Femur (tissue), 1 donor: ENCODE results near the gene LAMA2.

ENCODE experiments used
- DNase-seq: peaks from one replicate; pipeline ENCODE4 v3.0.0-alpha.2; 2017

Gene LAMA2

DNA sequence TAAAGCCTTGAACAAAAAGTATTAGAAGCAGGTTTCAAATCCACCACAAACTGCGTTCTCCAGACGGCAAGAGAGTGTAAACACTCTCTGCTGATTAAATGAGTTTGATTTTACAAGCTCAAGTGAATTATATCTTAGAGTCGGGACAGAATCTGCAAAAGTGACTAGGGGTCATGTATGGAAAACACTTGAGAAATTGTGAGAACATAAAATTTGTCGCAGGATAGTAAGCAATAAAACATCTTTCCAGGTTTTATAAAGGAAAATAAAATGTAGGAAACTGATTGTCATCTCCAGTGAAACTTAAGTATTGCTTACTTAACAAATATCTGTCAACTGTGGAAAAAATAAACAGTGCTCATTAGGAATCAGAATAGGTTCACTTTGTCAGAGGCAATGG is 452.9 kb downstream of the LAMA2 start:
- no peak for DNase-seq

DNA sequence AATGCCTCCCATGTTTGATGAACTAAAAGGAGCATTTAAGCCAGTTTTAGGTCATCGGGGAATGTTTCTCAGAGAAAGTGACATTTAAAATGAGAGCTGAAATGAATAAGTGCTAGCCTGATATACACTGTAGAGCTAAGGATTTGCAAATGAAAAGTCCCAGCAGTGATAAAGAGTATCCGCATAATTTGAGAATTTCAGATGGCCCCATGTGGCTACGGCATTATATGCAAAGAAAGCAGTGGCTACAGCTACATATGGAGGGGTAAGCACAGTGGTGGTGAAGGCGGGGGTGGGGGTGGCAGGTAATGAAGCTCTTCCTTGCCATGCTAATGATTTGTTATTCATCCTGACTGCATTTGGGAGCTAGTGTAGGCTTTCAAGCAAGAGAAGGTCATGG is 455.7 kb downstream of the LAMA2 start:
- no peak for DNase-seq

DNA sequence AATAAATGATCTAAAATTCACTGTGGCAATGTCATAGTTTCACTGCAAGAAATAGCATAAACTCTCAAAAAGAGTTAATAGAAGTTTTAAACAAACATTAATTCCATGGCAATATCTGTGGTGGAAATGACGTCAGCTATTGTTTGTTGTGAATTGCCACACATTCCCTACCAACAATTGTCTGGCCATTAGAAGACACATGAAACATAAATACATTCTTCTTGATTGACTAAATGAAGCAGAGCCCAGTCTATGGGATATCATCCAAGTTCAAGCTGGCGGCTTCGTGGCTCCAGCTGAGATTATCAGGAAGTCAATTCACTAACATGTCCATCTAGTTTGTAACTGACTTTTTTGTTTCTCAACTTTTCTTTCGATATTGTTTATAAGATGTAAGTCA is 458.0 kb downstream of the LAMA2 start:
- DNase-seq: no peak

DNA sequence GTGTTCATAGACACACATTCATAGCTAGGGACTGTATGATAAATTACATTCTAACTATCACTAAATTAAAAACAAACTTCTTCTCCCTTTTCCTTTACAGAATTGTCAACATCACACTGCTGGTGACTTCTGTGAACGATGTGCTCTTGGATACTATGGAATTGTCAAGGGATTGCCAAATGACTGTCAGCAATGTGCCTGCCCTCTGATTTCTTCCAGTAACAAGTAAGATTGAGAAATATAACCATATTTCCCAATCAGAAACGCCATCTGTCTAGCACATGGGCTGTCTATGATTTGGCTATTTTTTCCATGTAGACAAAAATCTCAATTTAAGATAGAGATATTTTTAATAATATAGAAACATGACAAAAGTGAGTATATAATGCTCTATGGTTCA is 459.3 kb downstream of the LAMA2 start:
- DNase-seq: no peak

DNA sequence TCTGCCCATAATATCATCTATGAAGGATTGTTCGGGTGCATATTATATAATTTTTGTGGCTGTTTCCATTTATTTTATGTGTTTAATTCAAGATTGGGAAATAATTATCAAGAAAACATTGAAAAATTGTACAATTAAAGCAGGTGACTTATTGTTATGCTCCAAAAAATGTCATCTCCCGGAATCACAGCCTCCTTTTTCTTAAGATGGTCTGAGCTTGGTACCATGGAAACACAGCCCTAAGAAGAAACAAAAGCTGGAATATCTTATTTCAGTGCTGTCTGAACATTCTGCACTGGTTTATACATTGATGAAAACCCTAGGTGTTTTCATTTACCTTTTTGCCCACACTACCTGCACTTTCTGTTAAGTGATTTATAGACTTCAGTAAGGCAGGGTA is 459.9 kb downstream of the LAMA2 start:
- DNase-seq: no peak

DNA sequence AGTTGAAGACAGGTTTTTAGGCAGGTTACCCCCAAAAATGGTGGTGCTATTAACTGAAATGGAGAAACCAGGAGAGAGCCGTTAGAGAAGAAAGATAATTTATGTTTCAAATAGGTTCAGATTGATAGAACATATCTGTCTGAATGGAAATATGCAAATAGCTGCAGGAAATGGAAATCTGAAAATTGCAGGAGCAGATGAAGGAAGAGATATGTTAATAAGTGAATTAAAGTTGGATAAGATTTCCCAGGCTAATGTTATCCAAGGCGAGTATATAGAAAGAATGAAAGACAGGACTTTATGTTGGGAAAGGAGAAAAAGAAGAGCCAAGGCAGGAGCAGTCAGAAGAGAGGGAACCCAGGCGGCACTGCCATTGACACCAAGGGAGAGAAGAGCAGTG is 461.4 kb downstream of the LAMA2 start:
- DNase-seq: no peak

DNA sequence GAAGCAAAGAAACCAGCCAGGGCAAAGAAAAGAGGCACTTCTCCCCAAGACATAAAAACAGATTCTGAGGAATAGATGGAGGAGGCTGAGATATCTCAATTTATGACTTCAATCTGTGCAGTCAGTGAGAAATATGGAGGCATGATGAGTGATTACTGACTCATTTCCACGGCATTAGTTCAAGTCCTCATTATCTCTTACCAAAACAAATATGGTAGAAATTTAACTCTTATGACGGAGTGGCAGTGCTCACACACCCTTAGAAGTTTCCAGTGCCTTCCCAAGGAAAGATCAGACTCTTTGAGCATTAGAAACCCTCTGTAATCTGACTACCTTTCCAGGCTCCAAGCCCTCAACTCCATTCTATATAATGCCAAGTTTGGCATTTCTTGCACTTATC is 463.0 kb downstream of the LAMA2 start:
- DNase-seq: no peak

DNA sequence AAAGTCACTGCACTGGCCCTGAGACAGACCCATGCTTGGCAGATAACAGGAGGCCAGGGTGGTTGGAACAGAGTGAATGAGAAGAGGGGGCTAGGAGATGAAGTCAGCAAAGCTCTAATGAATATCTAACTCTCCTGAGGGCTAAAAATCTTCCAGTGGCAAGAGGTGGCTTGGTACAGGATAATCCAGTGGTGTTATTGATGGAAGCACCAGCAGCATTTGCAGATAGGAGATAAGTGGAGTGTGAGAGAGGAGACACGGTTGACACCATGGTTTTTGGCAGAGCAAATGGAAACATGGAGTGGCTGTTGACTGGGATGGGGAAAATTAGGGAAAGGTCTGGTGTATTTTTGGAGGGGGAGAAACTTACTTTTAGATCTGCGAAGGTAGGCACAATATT is 464.0 kb downstream of the LAMA2 start:
- no peak for DNase-seq

DNA sequence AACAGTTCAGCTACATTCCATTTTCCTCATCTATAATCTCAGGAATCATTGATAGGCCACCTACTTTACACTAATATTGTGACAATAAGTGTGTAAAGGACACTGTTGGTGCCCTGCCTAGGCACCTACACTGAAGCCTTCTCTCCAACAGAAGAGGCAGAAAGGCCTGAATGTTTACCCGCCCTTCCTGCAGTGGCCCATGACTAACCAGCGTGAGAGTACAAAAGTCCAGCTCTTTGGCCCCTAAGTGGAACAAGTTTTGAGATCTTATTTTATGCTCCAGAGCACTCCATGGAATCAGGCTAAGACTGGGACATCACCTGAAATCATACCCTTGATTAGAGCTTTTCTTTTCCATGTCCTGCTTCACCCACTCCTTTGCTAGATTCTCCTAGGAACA is 467.3 kb downstream of the LAMA2 start:
- DNase-seq: no peak

DNA sequence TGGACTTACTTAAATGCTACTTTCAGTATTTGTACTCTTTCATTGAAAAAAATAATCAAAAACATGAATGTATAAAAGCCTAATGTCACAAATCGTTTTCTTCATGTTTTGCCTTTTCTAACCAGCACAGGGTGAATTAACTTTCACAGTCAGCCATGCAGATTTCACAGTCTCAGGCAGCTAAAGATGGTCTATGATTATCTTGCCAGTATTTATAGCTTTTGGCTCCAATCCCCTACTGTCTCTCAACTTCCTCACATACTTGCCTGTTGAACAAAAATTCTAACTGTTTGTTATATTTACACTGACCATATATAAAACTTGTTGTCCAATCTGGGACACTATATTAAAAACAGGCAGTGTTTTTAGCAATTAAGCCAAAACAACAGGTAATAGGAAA is 468.9 kb downstream of the LAMA2 start:
- DNase-seq: no peak

DNA sequence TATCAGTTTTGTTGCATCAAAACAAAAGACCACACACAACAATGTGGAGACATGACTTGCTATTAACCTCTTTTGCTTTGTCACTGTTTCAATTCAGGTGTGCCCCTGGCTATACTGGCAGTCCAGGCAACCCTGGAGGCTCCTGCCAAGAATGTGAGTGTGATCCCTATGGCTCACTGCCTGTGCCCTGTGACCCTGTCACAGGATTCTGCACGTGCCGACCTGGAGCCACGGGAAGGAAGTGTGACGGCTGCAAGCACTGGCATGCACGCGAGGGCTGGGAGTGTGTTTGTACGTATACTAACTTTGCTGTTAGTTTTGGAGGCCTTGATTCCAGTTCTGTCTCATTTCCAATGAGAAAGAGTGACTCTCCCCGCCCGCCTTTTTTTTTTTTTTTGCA is 470.1 kb downstream of the LAMA2 start:
- peak; percentile 21 for DNase-seq

DNA sequence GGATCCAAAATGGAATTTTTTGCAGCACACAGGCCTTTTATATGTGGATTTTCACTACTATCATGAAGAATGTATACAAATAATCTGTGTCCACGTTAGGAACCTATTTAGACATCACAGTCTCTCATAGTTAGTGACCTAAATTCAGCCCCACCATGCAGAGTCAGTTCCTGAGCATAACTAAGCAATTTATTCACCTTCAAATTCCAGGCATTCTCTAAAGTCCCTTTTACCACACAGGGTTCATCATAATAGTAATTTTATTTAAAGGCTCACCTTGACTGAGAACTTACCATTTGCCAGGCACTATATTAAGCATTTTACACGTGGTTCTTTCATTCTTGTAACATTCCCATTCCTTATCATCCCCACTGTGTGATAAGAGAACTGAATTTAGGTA is 473.2 kb downstream of the LAMA2 start:
- no peak for DNase-seq

DNA sequence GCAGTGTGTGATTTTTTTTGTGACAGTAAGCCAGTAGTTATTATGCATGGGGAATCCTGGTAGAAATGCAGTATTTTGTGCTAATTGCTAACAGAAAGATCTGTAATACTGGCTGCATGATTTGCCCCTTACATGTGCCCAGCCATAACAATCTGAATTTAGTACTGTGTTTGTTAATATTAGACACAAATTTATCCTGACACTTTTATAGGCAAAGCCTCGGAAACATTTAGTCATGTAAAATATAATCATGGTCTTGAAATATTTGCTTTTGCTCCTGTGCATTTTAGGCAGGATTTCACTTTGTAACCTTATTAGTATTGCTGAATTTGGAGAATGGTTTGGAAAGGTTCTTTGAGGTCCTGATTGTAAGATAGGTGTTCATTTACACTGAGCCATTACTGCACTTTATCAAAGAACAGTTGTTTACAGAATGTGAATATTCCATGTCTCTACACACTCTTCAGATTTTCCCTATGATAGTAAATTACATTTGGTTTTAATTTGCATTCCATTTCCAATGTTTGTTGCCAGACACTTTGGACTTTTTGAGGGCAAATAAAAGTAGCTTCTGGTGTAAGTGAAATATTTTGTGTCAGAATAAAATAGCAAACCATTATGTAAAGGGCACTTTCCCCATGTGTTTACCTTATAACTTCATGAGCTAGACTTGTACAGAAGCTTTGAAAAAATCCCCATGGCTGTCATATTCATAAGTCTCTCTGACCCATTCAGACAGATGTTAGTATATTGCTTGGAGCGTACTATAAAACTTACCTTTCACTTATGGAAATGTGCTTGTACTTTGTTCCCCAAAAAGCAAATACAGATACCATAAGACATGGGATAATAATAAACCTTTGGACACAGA is 477.1 kb downstream of the LAMA2 start:
- no peak for DNase-seq

DNA sequence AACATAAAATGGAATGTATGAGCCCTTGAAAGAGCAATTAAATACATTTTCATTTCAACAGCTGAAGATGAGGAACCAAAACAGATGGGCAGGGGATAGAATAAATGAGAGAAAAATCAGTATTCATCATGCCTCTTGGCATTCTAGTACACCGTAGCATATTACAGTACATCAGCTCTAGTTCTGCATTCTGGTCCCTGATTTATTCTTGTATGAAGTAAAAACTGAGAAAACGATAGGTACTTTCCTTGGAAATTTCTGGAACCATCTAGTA is 477.7 kb downstream of the LAMA2 start:
- no peak for DNase-seq

DNA sequence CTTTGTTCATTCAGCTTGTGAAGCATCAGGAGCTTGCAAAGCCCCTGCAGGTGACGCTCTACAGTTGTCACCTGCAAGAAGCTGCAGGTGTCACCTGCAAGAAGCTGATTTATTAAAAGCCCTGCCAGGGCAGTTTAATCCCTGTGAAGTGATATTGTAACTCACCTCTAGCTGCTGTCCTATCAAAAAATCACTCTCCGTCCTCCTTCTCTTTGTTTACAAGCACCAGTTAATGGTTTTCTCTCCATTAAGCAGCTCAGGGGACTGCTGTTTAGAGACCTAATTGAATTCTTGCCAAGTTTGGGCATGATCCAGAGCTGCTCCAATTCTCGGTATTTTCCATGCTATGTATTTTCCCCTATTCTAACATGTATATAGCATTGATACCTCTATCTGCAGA is 481.1 kb downstream of the LAMA2 start:
- no peak for DNase-seq

DNA sequence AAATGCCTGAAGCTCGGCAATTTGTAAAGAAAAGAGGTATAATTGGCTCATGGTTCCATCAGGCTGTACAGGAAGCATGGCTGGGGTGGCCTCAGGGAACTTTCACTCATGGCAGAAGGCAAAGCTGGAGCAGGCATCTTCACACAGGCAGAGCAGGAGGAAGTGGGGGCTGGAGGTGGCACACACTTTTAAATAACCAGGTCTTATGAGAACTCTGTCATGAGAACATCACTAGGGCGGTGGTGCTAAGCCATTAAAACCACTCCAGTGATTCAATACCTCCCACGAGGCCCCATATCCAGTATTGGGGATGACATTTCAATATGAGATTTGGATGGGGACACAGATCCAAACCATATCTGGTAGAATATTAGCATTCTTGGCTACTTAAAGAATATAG is 481.8 kb downstream of the LAMA2 start:
- no peak for DNase-seq

DNA sequence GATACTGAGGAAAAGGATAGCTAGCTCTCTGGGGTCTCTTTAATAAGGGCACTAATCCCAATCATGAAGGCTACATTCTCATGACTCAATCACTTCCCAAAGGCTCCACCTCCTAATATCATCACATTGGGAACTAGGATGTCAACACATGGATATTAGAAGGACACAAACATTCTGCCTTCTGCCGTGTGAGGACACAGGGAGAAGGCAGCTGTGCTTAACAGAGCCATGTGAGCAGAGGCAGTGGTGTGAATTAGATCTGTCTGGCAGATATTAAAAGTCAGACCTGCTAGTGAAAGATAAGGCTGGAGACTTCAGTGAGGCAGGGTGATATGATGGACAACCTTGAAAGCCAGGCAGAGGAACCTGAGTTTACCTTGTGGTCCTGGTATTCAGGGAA is 485.1 kb downstream of the LAMA2 start:
- no peak for DNase-seq

DNA sequence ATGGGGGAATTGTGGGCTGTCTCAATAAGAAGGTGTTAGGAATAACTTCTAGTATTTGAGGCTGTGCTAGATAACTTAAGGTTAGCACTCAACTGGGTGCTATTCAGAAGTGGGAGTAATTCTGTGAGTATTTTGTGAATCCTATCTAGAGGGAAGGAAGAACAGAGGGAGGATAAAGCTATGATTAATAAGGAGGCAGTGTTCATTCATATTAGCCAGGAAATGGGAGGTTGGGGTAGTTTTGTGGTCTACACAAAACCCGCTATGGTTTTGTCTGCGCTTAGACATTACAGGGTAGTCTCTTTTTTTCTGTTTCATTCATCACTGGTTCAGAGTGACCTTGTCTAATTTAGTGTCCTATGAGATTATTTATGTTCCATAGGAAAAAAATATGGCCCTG is 486.0 kb downstream of the LAMA2 start:
- no peak for DNase-seq

DNA sequence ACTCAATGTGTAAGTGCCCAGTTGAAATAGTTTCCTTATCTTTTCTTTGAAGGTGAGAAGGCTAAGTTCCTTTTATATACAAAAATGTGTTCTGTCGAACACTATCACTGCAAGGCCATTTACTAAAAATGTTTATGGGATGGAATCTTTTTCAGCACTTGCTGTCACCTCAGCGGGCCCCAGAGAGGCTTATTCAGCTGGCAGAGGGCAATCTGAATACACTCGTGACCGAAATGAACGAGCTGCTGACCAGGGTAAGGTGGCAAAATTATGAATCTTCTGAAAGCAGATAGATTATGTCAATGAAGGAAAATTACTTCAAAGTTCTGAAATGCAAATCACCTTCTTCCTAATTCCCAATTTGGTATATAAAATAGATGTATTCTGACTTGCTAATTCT is 486.8 kb downstream of the LAMA2 start:
- DNase-seq: no peak

DNA sequence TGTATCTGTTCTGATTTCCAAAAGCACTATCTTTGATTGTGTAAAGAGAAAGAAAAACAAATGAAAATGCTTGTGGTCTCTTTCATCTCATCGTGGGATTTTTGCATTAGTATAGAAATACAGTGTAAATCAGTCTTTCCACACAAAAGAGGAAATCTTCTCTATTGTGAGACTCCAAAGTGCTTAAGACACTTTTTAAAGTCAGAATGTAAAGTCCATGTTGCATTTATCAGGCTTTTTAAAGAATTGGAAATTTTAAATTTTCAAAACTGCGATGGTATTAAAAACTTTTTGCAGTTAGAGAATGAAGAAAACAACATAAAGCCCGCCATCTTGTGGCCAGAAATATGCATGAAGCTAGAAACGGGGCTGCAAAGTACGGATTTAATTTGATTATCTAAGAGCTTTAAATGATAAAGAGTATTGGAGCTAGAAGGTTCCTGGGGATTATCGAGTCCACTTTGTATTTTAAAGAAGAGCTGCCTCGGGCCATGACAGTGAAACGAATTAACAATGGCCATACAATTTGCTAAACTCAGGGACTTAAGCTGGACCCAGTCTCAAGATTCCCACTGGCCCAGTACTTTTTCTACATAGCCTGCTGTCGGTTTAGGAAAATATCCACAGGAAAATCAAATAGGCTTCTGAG is 487.5 kb downstream of the LAMA2 start:
- DNase-seq: peak; percentile 28

DNA sequence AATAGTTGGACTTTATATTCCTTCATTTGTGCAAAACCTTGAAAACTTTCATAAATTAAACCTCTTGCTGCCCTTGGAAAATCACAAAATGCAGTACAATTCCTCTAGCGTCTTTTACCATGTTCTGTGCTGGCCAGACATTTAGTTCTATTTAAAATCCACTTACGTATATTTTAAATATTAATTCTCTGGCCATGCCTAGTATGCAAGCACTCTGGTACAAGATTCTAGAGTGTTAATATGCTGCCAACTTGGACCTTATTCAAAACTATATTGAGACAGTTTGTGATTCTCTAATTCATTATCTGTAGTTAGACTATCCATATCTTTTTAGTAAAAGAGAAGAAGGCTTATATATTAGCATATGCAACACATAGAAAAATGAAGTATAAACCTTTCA is 498.9 kb downstream of the LAMA2 start:
- no peak for DNase-seq

DNA sequence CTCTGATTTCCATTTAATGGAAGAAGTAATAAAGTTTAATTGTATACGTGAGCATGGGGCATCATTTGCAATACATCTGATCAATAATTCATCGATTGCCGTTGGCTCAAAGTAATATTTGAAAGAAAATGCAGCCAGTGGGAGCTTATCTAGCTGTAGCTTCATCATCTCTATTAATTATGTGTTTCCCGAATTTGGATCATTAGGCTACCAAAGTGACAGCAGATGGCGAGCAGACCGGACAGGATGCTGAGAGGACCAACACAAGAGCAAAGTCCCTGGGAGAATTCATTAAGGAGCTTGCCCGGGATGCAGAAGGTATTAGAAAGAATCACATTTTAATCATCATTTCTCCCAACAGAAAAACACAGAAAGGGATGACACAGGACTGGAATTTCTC is 500.0 kb downstream of the LAMA2 start:
- DNase-seq: no peak

DNA sequence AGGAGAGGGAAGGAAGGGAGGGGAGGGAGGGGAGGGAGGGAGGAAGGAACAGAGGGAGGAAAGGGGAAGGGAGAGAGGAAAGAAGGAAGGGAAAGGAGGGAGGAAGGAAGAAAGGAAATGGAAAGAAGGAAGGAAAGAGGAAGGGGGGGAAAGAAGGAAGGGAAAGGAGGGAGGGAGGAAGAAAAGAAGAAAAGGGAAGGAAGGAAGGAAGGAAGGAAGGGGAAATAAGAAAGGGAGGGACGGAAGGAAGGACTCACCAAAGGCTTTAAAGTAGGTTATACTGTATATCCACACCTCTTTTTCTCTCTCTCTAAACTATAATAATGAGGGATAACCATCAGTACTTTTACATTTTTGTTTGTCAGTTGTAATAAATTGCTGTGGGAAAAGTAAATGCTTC is 502.2 kb downstream of the LAMA2 start:
- no peak for DNase-seq

DNA sequence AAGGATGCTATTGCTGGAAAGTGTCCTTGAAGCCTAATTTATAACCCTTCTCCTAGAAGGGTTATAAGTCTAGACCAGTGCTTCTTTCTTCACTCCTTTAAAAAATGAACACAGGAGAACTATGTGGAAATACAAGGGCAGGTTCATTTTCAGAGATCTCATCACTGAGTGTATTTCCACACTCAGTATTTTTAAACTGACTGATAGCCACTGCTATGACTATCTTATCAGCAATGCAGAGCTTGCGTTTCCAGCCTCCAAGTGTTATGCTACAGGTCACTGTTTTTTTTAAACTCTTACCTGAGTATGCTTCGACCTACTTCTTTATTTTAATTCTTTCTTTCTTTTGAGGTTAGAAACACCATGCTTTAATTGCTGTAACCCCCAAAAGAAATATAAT is 508.0 kb downstream of the LAMA2 start:
- no peak for DNase-seq

DNA sequence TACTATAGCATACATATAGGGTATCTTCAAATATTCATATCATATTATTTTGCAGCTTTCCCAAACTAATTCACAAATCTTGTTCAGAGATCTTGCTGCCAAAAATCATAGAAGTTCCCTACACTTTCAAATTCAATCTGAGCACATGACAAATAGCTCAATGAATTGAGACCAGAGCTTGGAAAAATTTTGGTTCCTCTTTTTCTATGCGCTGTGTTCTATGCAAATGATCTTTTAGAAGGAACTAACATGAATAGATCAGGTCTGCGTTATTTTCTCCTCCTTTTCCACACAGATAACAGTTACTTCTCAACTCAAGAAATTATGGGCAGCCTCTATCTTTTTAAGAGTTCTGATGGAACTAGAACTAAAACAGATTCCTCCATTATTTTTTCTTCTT is 510.7 kb downstream of the LAMA2 start:
- DNase-seq: no peak
